NK-92 treated with Interleukin-12 subunit alpha and Interleukin-12 subunit beta, amount 100 ng/mL, for 24 hours (cell line): Measurements from ENCODE around the gene CLRN2.
"Not testable (repeated sequence)": the region's sequence is repeated elsewhere in the genome, so short reads cannot be mapped to it uniquely, and the experiment has no call there.

Experiments
- DNase-seq: peaks from one replicate; lab custom pipeline; 2025; lab: John Stamatoyannopoulos, UW

The CLRN2 gene

GRCh38 chr4:17504081-17504480, 10.9 kb upstream of the CLRN2 start:
- no peak for DNase-seq

- no peak for DNase-seq
These were observed 4.4 kb upstream of the CLRN2 start for GRCh38 chr4:17510582-17510981.

- DNase-seq: no peak
These were observed 3.9 kb upstream of the CLRN2 start for GRCh38 chr4:17511051-17511450.

GRCh38 chr4:17511509-17511949, 3.4 kb upstream of the CLRN2 start:
- no peak for DNase-seq

GRCh38 chr4:17511950-17512795, 2.8 kb upstream of the CLRN2 start, which contains the start of gene QDPR:
Gene QDPR (minus strand): TSS chr4:17512090. CDS start chr4:17512054, 36 bp downstream.
- DNase-seq: no peak

GRCh38 chr4:17512973-17513665, 1.8 kb upstream of the CLRN2 start:
- no peak for DNase-seq

GRCh38 chr4:17515445-17516407, 761 bp downstream of the CLRN2 start:
- no peak for DNase-seq

- no peak for DNase-seq
These were observed 2.0 kb downstream of the CLRN2 start for GRCh38 chr4:17516980-17517379.

- DNase-seq: no peak
These were observed 2.7 kb downstream of the CLRN2 start for GRCh38 chr4:17517664-17518063.

GRCh38 chr4:17521595-17521994, 6.6 kb downstream of the CLRN2 start:
- DNase-seq: no peak

GRCh38 chr4:17523662-17524061, 8.7 kb downstream of the CLRN2 start:
- no peak for DNase-seq

- no peak for DNase-seq
These were observed 11.9 kb downstream of the CLRN2 start for GRCh38 chr4:17526695-17527477.

- DNase-seq: no peak
These were observed 13.7 kb downstream of the CLRN2 start for GRCh38 chr4:17528551-17529165.

GRCh38 chr4:17531538-17532285, 16.7 kb downstream of the CLRN2 start:
- no peak for DNase-seq

- DNase-seq: no peak
These were observed 19.7 kb downstream of the CLRN2 start for GRCh38 chr4:17534705-17535104.

GRCh38 chr4:17535242-17535641, 20.3 kb downstream of the CLRN2 start:
- no peak for DNase-seq

- no peak for DNase-seq
These were observed 20.9 kb downstream of the CLRN2 start for GRCh38 chr4:17535906-17536305.

GRCh38 chr4:17537060-17537459, 22.1 kb downstream of the CLRN2 start:
- DNase-seq: not testable (repeated sequence)

GRCh38 chr4:17544205-17544604, 29.2 kb downstream of the CLRN2 start:
- DNase-seq: no peak

GRCh38 chr4:17544831-17545234, 29.9 kb downstream of the CLRN2 start:
- DNase-seq: no peak
